HepG2 (cell line): ENCODE results near the gene NFYB. TPM values are rescaled to one million over a fixed set of nuclear protein-coding genes. Genes with fewer than 3 reads are reported as not detected.

Source experiments
- ATAC-seq: fragments of 200-7000 bp; cut with Tn5 transposase; 3 replicates; pipeline ENCODE4 v1.9.1; 2020; ENCODE audit warnings: mild to moderate bottlenecking, moderate library complexity
- BruUV-seq: library from RNA; stranded (reverse); fragments of 400-500 nt; replicated peaks from 2 replicates; lab custom pipeline; 2021; lab: Mats Ljungman, UMichigan
- CTCF ChIA-PET: fragments of 300-600 bp; formaldehyde crosslinking; extraction: SDS; loops from one replicate; lab custom pipeline; 2021; ENCODE audit warnings: low total read pairs, inconsistent platforms, low intra/inter-chr PET ratio; lab: Yijun Ruan, JAX
- POLR2A ChIA-PET: fragments of 350-600 bp; sonication (Branson Sonifier 250); formaldehyde crosslinking; loops from one replicate; lab custom pipeline; 2020; ENCODE audit warnings: antibody characterized with exemption, inconsistent platforms; lab: Yijun Ruan, JAX
- DNase-seq: peaks from one replicate; pipeline ENCODE4 v3.0.0-alpha.2; 2015; ENCODE audit warnings: low spot score
- FAIRE-seq: peaks from 3 replicates; lab custom pipeline; 2011; peaks lifted over from hg19 to GRCh38; lab: Jason Lieb, UNC
- H2AFZ ChIP-seq: one replicate; pipeline ENCODE4 v1.6.1; 2011; ENCODE audit warnings: low read length, inconsistent platforms
- H3K27ac ChIP-seq: fragments of 300-600 bp; 3 replicates; pipeline ENCODE4 v1.8.0; 2011; ENCODE audit warnings: mixed run types, mild to moderate bottlenecking, mixed read lengths, low read length, inconsistent platforms; ENCODE audit not compliant: insufficient read depth; ENCODE audit errors: extremely low read length
- H3K27me3 ChIP-seq, 2 experiments: fragments of 200-600 bp in 1 of 2; 2 replicates in 1 of 2; 3 replicates in 1 of 2; pipeline versions ENCODE4 v1.6.0 to v1.8.0; 2011; ENCODE audit warnings: low read length in 2 of 2, mild to moderate bottlenecking in 2 of 2, moderate library complexity in 2 of 2, inconsistent platforms in 1 of 2; ENCODE audit not compliant: insufficient read depth in 2 of 2, control insufficient read depth in 1 of 2
- H3K36me3 ChIP-seq, 2 experiments: fragments of 200-600 bp in 1 of 2; replicated peaks in 1 of 2; 2 replicates in 1 of 2; 3 replicates in 1 of 2; pipeline versions ENCODE4 v1.5.1 to v1.8.0; 2011; ENCODE audit warnings: low read length in 2 of 2, inconsistent platforms in 1 of 2; ENCODE audit not compliant: insufficient read depth in 2 of 2, control insufficient read depth in 1 of 2
- H3K4me1 ChIP-seq: 2 replicates; pipeline ENCODE4 v1.5.1; 2012; ENCODE audit warnings: low read length, inconsistent platforms; ENCODE audit not compliant: insufficient read depth
- H3K4me2 ChIP-seq: 2 replicates; pipeline ENCODE4 v1.6.0; 2011; ENCODE audit warnings: low read depth, low read length, inconsistent platforms
- H3K4me3 ChIP-seq, 3 experiments: fragments of 200-600 bp in 1 of 3; sonication (generic), shearing (Covaris generic) in 1 of 3; replicated peaks in 1 of 3; 2 replicates each; pipeline ENCODE4 v1.5.1; 2011 to 2016; ENCODE audit warnings: low read length in 3 of 3, inconsistent platforms in 2 of 3, low read depth in 2 of 3, mild to moderate bottlenecking in 2 of 3, control low read depth in 1 of 3, mixed read lengths in 1 of 3; ENCODE audit not compliant: insufficient read depth in 1 of 3
- H3K79me2 ChIP-seq: one replicate; pipeline ENCODE4 v1.6.1; 2011; ENCODE audit warnings: low read length, inconsistent platforms; ENCODE audit not compliant: insufficient read depth
- H3K9ac ChIP-seq: 2 replicates; pipeline ENCODE4 v1.6.0; 2011; ENCODE audit warnings: mild to moderate bottlenecking, low read depth, low read length, inconsistent platforms; ENCODE audit not compliant: insufficient read depth
- H3K9me3 ChIP-seq: 2 replicates; pipeline ENCODE4 v1.5.1; 2012; ENCODE audit warnings: mild to moderate bottlenecking, low read length
- H4K20me1 ChIP-seq: 2 replicates; pipeline ENCODE4 v1.6.0; 2011; ENCODE audit warnings: inconsistent platforms, mild to moderate bottlenecking, low read length, moderate library complexity; ENCODE audit not compliant: insufficient read depth
- ATF7 ChIP-seq, 2 experiments: fragments of 450-650 bp in 1 of 2; sonication (generic) in 1 of 2; formaldehyde crosslinking in 1 of 2; IDR thresholded peaks; 2 replicates each; pipeline versions ENCODE4 v1.4.0 to v1.6.1; 2016 to 2020; ENCODE audit warnings: antibody characterized with exemption in 1 of 2, mild to moderate bottlenecking in 1 of 2, missing genetic modification reagents in 1 of 2
- KDM1A ChIP-seq: IDR thresholded peaks from 2 replicates; pipeline ENCODE4 v1.6.1; 2016; ENCODE audit warnings: missing compliant biosample characterization
- MIER2 ChIP-seq: IDR thresholded peaks from 2 replicates; pipeline ENCODE4 v1.6.1; 2016; ENCODE audit warnings: missing biosample characterization, missing genetic modification reagents
- NRL ChIP-seq: sonication (generic); formaldehyde crosslinking; IDR thresholded peaks from 2 replicates; pipeline ENCODE4 v1.5.0; 2020; ENCODE audit warnings: missing genetic modification reagents, mild to moderate bottlenecking, moderate library complexity, borderline replicate concordance
- PHF8 ChIP-seq: sonication (generic); formaldehyde crosslinking; IDR thresholded peaks from 2 replicates; pipeline ENCODE4 v1.5.0; 2020; ENCODE audit warnings: missing genetic modification reagents
- RBM39 ChIP-seq: fragments of 200-400 bp; formaldehyde crosslinking; IDR thresholded peaks from one replicate; pipeline ENCODE4 v1.6.1; 2018; ENCODE audit warnings: antibody characterized with exemption, mild to moderate bottlenecking, low read depth, low read length; ENCODE audit not compliant: poor library complexity, severe bottlenecking
- REL ChIP-seq: sonication (generic); formaldehyde crosslinking; conservative IDR thresholded peaks from 2 replicates; pipeline ENCODE4 v1.8.0; 2022; ENCODE audit warnings: mild to moderate bottlenecking, missing genetic modification reagents, moderate library complexity
- TEAD2 ChIP-seq: sonication (generic); formaldehyde crosslinking; IDR thresholded peaks from 2 replicates; pipeline ENCODE4 v1.9.0; 2021; ENCODE audit warnings: missing genetic modification reagents
- ZIK1 ChIP-seq: sonication (generic); formaldehyde crosslinking; IDR thresholded peaks from 2 replicates; pipeline ENCODE4 v1.5.0; 2020; ENCODE audit warnings: mild to moderate bottlenecking, low read depth, missing genetic modification reagents, borderline replicate concordance
- ZNF350 ChIP-seq: sonication (generic); formaldehyde crosslinking; IDR thresholded peaks from 2 replicates; pipeline ENCODE4 v1.4.0; 2020; ENCODE audit warnings: mild to moderate bottlenecking, low read depth, missing genetic modification reagents, borderline replicate concordance
- ZNF572 ChIP-seq: sonication (generic); formaldehyde crosslinking; IDR thresholded peaks from 2 replicates; pipeline ENCODE4 v1.5.1; 2020; ENCODE audit warnings: mild to moderate bottlenecking, missing genetic modification reagents
- ZNF660 ChIP-seq: sonication (generic); formaldehyde crosslinking; IDR thresholded peaks from 2 replicates; pipeline ENCODE4 v1.5.1; 2020; ENCODE audit warnings: mild to moderate bottlenecking, low read depth, missing genetic modification reagents, borderline replicate concordance
- ZNF737 ChIP-seq: sonication (generic); formaldehyde crosslinking; IDR thresholded peaks from 2 replicates; pipeline ENCODE4 v1.5.0; 2020; ENCODE audit warnings: missing genetic modification reagents, mild to moderate bottlenecking, borderline replicate concordance
- WGBS: methylation state at CpG from one replicate; pipeline ENCODE4 v1.1.6; 2017; ENCODE audit warnings: low lambda C conversion rate; 5-methylcytosine and 5-hydroxymethylcytosine counted together
- in situ Hi-C: cut with HindIII; loops from 2 replicates; pipeline ENCODE4 v1.10.0; 2017; ENCODE audit warnings: low pct_unique_long_range_greater_than_20kb; ENCODE audit not compliant: extremely low pct_ligation_motif_present
- intact Hi-C: fragments of 100-400 bp; cut with micrococcal nuclease; formaldehyde crosslinking; loops from one replicate; pipeline ENCODE4 v1.10.0; 2022; ENCODE audit not compliant: unreplicated experiment
- polyA plus RNA-seq, 8 experiments: library from polyadenylated mRNA; depleted of rRNA in 3 of 8; stranded (reverse) in 7 of 8; unstranded in 1 of 8; fragments of >200 nt; fragmentation: Illumina TruSeq in 4 of 8; extraction: Trizol in 4 of 8; gene quantifications; 2 replicates each; pipeline versions ENCODE4 v1.2.1 to v1.2.3, GENCODE V29; 2011 to 2016; ENCODE audit warnings: low read depth in 4 of 8, missing spikeins in 1 of 8, mixed read lengths in 1 of 8; ENCODE audit not compliant: insufficient read depth in 1 of 8
- total RNA-seq, 5 experiments: library from RNA; depleted of rRNA; stranded (reverse); fragments of >200 nt; fragmentation: Illumina TruSeq; extraction: Trizol; gene quantifications; 2 replicates each; pipeline ENCODE4 v1.2.3, GENCODE V29; 2016; ENCODE audit warnings: low read depth in 1 of 5
- TF ChIP-seq, protein P1 (sequence below): sonication (generic); formaldehyde crosslinking; IDR thresholded peaks from 2 replicates; pipeline ENCODE4 v1.8.1; 2023; ENCODE audit warnings: mild to moderate bottlenecking, inconsistent platforms, moderate library complexity, missing genetic modification reagents, borderline replicate concordance
- TF ChIP-seq, protein P2 (sequence below): sonication (generic); formaldehyde crosslinking; IDR thresholded peaks from 2 replicates; pipeline ENCODE4 v1.8.0; 2022; ENCODE audit warnings: missing genetic modification reagents, mild to moderate bottlenecking, moderate library complexity, borderline replicate concordance

Gene NFYB
- total and polyA plus RNA-seq, 2 of the 13 experiments (the other 11 are each of a cell fraction or from before 2014, with no cell fraction given) = 18.7 to 36.6 TPM

DNA sequence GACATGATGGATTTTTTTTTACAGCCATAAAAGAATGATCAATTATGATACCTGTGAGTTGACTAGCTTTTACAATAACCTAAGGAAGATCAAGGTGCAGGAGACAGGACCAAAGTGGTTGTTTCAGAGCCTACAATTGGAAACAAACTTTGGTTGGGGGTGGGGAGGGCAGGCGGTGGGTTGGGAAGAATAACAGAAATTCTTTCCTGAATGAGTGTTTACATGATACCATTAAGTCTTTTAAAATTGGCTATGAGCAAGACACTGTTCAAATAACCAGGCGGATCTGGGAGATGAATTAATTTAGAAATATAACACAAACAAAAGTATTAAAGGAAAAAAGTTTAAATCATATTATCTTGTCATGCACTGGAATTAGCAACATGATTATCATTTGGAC is 7.2 kb downstream of the NFYB start (continued):
- TF ChIP-seq, protein P1, sequence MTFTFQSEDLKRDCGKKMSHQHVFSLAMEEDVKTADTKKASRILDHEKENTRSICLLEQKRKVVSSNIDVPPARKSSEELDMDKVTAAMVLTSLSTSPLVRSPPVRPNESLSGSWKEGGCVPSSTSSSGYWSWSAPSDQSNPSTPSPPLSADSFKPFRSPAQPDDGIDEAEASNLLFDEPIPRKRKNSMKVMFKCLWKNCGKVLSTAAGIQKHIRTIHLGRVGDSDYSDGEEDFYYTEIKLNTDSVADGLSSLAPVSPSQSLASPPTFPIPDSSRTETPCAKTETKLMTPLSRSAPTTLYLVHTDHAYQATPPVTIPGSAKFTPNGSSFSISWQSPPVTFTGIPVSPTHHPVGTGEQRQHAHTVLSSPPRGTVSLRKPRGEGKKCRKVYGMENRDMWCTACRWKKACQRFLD = no peak
- no peak for TF ChIP-seq NRL (CRISPR knock-in tag)
- TF ChIP-seq ZNF737 = no peak
- no peak for TF ChIP-seq ZIK1 (CRISPR knock-in tag)
- no peak for TF ChIP-seq TEAD2 (CRISPR knock-in tag)

DNA sequence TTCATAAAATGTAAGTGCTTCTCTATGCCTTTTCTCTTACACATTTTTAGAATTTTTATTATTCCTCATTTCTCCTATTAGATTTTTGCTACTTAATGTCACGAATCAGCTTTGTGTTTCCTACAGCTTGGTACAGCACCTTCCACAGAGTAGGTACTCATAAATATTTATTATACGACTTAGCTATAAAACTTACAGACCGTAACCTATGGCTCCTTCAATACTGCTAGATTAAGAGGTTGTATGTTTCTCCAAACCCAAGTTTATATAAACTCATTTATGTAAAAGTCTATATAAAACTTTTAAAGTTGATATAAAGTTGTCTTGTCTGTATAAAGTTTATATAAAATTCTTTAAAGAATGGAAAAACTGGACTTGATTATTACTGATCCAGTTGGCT is 11.5 kb downstream of the NFYB start:
- no peak overlapping the region for H3K9ac ChIP-seq
- no peaks in the 10 kb centered on the region for H4K20me1 ChIP-seq
- H3K4me3 ChIP-seq = no peak overlapping the region
- no peak overlapping the region for H3K4me2 ChIP-seq
- in situ Hi-C loops = no loop called here
- intact Hi-C loops = no loop called here
- H3K79me2 ChIP-seq = peaks cover 4% of the 10 kb centered on the region
- peaks cover 13% of the 10 kb centered on the region for H3K4me1 ChIP-seq
- FAIRE-seq = no peak
- TF ChIP-seq KDM1A (CRISPR knock-in tag) (no peak), MIER2 (CRISPR knock-in tag) (no peak), ZNF572 (CRISPR knock-in tag) (no peak), RBM39 (no peak), ATF7 (IDR thresholded peaks at IDR 0.05) (no peak), ATF7 (CRISPR knock-in tag; IDR thresholded peaks at IDR 0.05) (no peak), ZNF660 (CRISPR knock-in tag) (no peak), REL (no peak), PHF8 (CRISPR knock-in tag) (no peak), ZNF350 (CRISPR knock-in tag) (no peak)
- TF ChIP-seq, protein P2, sequence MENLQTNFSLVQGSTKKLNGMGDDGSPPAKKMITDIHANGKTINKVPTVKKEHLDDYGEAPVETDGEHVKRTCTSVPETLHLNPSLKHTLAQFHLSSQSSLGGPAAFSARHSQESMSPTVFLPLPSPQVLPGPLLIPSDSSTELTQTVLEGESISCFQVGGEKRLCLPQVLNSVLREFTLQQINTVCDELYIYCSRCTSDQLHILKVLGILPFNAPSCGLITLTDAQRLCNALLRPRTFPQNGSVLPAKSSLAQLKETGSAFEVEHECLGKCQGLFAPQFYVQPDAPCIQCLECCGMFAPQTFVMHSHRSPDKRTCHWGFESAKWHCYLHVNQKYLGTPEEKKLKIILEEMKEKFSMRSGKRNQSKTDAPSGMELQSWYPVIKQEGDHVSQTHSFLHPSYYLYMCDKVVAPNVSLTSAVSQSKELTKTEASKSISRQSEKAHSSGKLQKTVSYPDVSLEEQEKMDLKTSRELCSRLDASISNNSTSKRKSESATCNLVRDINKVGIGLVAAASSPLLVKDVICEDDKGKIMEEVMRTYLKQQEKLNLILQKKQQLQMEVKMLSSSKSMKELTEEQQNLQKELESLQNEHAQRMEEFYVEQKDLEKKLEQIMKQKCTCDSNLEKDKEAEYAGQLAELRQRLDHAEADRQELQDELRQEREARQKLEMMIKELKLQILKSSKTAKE = no peak
- peaks cover 2 to 20% of the 10 kb centered on the region in 2 experiments; a peak in 4 of 5 replicates for H3K36me3 ChIP-seq
- no peaks in the 10 kb centered on the region for H3K27me3 ChIP-seq
- ChIA-PET POLR2A (no interaction called here), CTCF (no interaction called here)
- no TSS peak for BruUV-seq
- no peaks in the 10 kb centered on the region for H3K9me3 ChIP-seq
- no peak overlapping the region for H3K27ac ChIP-seq
- DNase-seq = no peak
- 99% methylated on average over 3 of the region's 3 CpGs for WGBS
- no peak overlapping the region for H2AFZ ChIP-seq
- no peak for ATAC-seq
